Measurements from ENCODE around the gene EXOC3L2. TPM values are rescaled to one million over a fixed set of nuclear protein-coding genes. Genes with fewer than 3 reads are reported as not detected.

The EXOC3L2 gene
- total and polyA plus RNA-seq, 2 donors (not counting 3 experiments of a cell fraction or from before 2014, with no cell fraction given) = 0.66 to 1.8 TPM

GRCh38 chr19:45179072-45179891, 65.9 kb downstream of the EXOC3L2 start:
- Histone ChIP-seq H3K4me2 (ENCODE audit: insufficient read depth, low read length) (peak overlapping the region; percentile 62), H3K27me3 (ENCODE audit: control insufficient read depth in 2 of 2, insufficient read depth in 2 of 2, low read length in 2 of 2) (no peaks in the 10 kb centered on the region), H3K4me1 (ENCODE audit: control insufficient read depth, extremely low read depth, insufficient read depth, low read length) (peaks cover 13% of the 10 kb centered on the region), H3K27ac (ENCODE audit: insufficient read depth, low read depth, low read length) (peak overlapping the region; percentile 68), H3K4me3 (replicated peaks in 1 of 3; ENCODE audit: insufficient read depth in 1 of 3, low read depth in 1 of 3, low read length in 3 of 3) (peak overlapping the region; percentile 68 to 90 (median 85)), H3K9ac (replicated peaks; ENCODE audit: extremely low read depth, insufficient read depth, low read length) (peak overlapping the region; percentile 74), H3K9me1 (replicated peaks; ENCODE audit: control insufficient read depth, extremely low read depth, insufficient read depth, low read length) (no peaks in the 10 kb centered on the region), H4K20me1 (replicated peaks; ENCODE audit: control insufficient read depth, extremely low read depth, insufficient read depth, low read length) (no peaks in the 10 kb centered on the region), H3K36me3 (ENCODE audit: control insufficient read depth in 2 of 2, extremely low read depth in 1 of 2, insufficient read depth in 2 of 2, low read length in 2 of 2) (no peaks in the 10 kb centered on the region), H3K9me3 (replicated peaks; ENCODE audit: control insufficient read depth, insufficient read depth, low read length) (no peaks in the 10 kb centered on the region), H2AFZ (ENCODE audit: low read depth, low read length) (peak overlapping the region; percentile 92), H3K79me2 (ENCODE audit: control insufficient read depth, insufficient read depth, low read length) (peaks cover 11% of the 10 kb centered on the region)
- no peak for TF ChIP-seq MAX (IDR thresholded peaks at IDR 0.05; ENCODE audit: insufficient read depth, insufficient read length)
- no peak for TF ChIP-seq FOS (IDR thresholded peaks at IDR 0.05; ENCODE audit: borderline replicate concordance, insufficient read depth, low read length)
- TF ChIP-seq, protein P1, sequence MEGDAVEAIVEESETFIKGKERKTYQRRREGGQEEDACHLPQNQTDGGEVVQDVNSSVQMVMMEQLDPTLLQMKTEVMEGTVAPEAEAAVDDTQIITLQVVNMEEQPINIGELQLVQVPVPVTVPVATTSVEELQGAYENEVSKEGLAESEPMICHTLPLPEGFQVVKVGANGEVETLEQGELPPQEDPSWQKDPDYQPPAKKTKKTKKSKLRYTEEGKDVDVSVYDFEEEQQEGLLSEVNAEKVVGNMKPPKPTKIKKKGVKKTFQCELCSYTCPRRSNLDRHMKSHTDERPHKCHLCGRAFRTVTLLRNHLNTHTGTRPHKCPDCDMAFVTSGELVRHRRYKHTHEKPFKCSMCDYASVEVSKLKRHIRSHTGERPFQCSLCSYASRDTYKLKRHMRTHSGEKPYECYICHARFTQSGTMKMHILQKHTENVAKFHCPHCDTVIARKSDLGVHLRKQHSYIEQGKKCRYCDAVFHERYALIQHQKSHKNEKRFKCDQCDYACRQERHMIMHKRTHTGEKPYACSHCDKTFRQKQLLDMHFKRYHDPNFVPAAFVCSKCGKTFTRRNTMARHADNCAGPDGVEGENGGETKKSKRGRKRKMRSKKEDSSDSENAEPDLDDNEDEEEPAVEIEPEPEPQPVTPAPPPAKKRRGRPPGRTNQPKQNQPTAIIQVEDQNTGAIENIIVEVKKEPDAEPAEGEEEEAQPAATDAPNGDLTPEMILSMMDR (IDR thresholded peaks at IDR 0.05; ENCODE audit: extremely low read depth in 1 of 2, insufficient read depth in 1 of 2, low read depth in 1 of 2, low read length in 2 of 2) = no peak
- peak; percentile 41 for TF ChIP-seq POLR2AphosphoS5 (IDR thresholded peaks at IDR 0.05; ENCODE audit: insufficient read depth, low read depth, low read length)
- TF ChIP-seq JUN (IDR thresholded peaks at IDR 0.05; ENCODE audit: borderline replicate concordance, insufficient read depth, insufficient read length, low read depth) = no peak
- TF ChIP-seq EZH2 (IDR thresholded peaks at IDR 0.05; ENCODE audit: borderline replicate concordance, low read depth, low read length, severe bottlenecking) = no peak
- FAIRE-seq = peak; percentile 53
- intact Hi-C loops (cut with micrococcal nuclease) (no loop called here), dilution Hi-C loops (cut with MboI; ENCODE audit: extremely low pct_ligation_motif_present, low sequenced_read_pairs) (no loop called here)
- DNase-seq (ENCODE audit: low read depth, low spot score) = no peak
- ChIA-PET POLR2A (interaction anchor here (1.4 kb wide), 1 partner anchor 15 kb away, joined by 3 read pairs; no protein-coding TSS in a partner anchor), CTCF (interaction anchor here (0.7 to 3.3 kb wide), 11 partner anchors 8 to 160 kb away, joined by 3 to 13 read pairs (median 7); partner anchors contain the start of genes NKPD1 and PPP1R37)
- no TSS peak for BruUV-seq (replicated peaks)
